SU-DHL-6 (cell line): ENCODE data around the gene GSTA3.
"Not testable (repeated sequence)": the region's sequence is repeated elsewhere in the genome, so short reads cannot be mapped to it uniquely, and the experiment has no call there.

Experiments used
- H2AFZ ChIP-seq: fragments of 200-600 bp; sonication (generic); 2 replicates; pipeline ENCODE4 v1.6.1; 2014; ENCODE audit warnings: low read depth, mild to moderate bottlenecking, moderate library complexity, mixed read lengths, antibody characterized with exemption, low read length; ENCODE audit not compliant: severe bottlenecking
- H3F3A ChIP-seq: fragments of 200-600 bp; shearing (Covaris generic); 2 replicates; pipeline ENCODE4 v1.6.0; 2016; ENCODE audit warnings: antibody characterized with exemption, mild to moderate bottlenecking; ENCODE audit not compliant: insufficient read depth
- H3K27ac ChIP-seq: fragments of 200-600 bp; sonication (generic); 2 replicates; pipeline ENCODE4 v1.5.1; 2016; ENCODE audit warnings: low read depth, mild to moderate bottlenecking, low read length, moderate library complexity, mixed read lengths
- H3K27me3 ChIP-seq: fragments of 200-600 bp; sonication (generic), shearing (Covaris generic); 2 replicates; pipeline ENCODE4 v1.6.0; 2014; ENCODE audit warnings: mild to moderate bottlenecking, low read length
- H3K36me3 ChIP-seq: fragments of 200-600 bp; sonication (generic); 2 replicates; pipeline ENCODE4 v1.6.1; 2014; ENCODE audit warnings: mild to moderate bottlenecking, low read length, mixed read lengths
- H3K4me2 ChIP-seq: fragments of 300-600, 200-600 bp; shearing (Covaris generic), sonication (generic); 2 replicates; pipeline ENCODE4 v1.6.0; 2014; ENCODE audit warnings: low read length, low read depth, mild to moderate bottlenecking; ENCODE audit not compliant: poor library complexity, severe bottlenecking
- H3K4me3 ChIP-seq: fragments of 200-600 bp; sonication (generic); 2 replicates; pipeline ENCODE4 v1.5.1; 2014; ENCODE audit warnings: antibody characterized with exemption, low read length, mild to moderate bottlenecking, mixed read lengths; ENCODE audit not compliant: insufficient read depth, poor library complexity, severe bottlenecking
- H3K79me2 ChIP-seq: fragments of 200-600 bp; sonication (generic); 2 replicates; pipeline ENCODE4 v1.6.1; 2014; ENCODE audit warnings: mild to moderate bottlenecking, low read length, moderate library complexity; ENCODE audit not compliant: insufficient read depth
- H3K9ac ChIP-seq: fragments of 200-600 bp; sonication (generic); 2 replicates; pipeline ENCODE4 v1.7.0; 2014; ENCODE audit warnings: mild to moderate bottlenecking, low read length
- H3K9me2 ChIP-seq: fragments of 200-600 bp; sonication (generic); replicated peaks from 2 replicates; pipeline ENCODE4 v1.6.1; 2014; ENCODE audit warnings: low read length; ENCODE audit not compliant: insufficient read depth
- H3K9me3 ChIP-seq: fragments of 200-600 bp; sonication (generic); 2 replicates; pipeline ENCODE4 v1.6.1; 2014; ENCODE audit warnings: low read length, mixed read lengths; ENCODE audit not compliant: insufficient read depth
- H4K20me1 ChIP-seq: fragments of 200-600 bp; sonication (generic); 2 replicates; pipeline ENCODE4 v1.6.1; 2014; ENCODE audit warnings: low read depth, mild to moderate bottlenecking, antibody characterized with exemption, low read length, moderate library complexity, mixed read lengths
- CTCF ChIP-seq: fragments of 200-600 bp; sonication (generic); IDR thresholded peaks from one replicate; pipeline ENCODE4 v1.5.1; 2017; ENCODE audit warnings: antibody characterized with exemption, mild to moderate bottlenecking, low read length, moderate library complexity; ENCODE audit not compliant: insufficient read depth, poor library complexity, severe bottlenecking
- EZH2phosphoT487 ChIP-seq: fragments of 200-600 bp; sonication (generic), shearing (Covaris generic); conservative IDR thresholded peaks from 2 replicates; pipeline ENCODE4 v1.6.1; 2018; ENCODE audit warnings: mild to moderate bottlenecking, antibody characterized with exemption, low read length, moderate library complexity, mixed read lengths

Gene GSTA3

GRCh38 chr6:52918027-52918686 lies 8.7 kb upstream of the GSTA3 start:
- not testable (repeated sequence) for H3K9me2 ChIP-seq, H2AFZ ChIP-seq, H3K9ac ChIP-seq, H3K4me2 ChIP-seq, H3K79me2 ChIP-seq, H3K27me3 ChIP-seq, H3F3A ChIP-seq, H3K9me3 ChIP-seq, H3K27ac ChIP-seq, H3K4me3 ChIP-seq, H3K36me3 ChIP-seq, H4K20me1 ChIP-seq

- H3K4me2 ChIP-seq = no peak overlapping the region
- no peaks in the 10 kb centered on the region for H3K36me3 ChIP-seq
- no peaks in the 10 kb centered on the region for H4K20me1 ChIP-seq
- H3K9me3 ChIP-seq = no peaks in the 10 kb centered on the region
- H2AFZ ChIP-seq = no peak overlapping the region
- no peaks in the 10 kb centered on the region for H3K27me3 ChIP-seq
- H3K4me3 ChIP-seq = no peak overlapping the region
- TF ChIP-seq EZH2phosphoT487 = no peak
- TF ChIP-seq CTCF = no peak
- no peaks in the 10 kb centered on the region for H3K79me2 ChIP-seq
- H3K9me2 ChIP-seq = no peaks in the 10 kb centered on the region
- no peaks in the 10 kb centered on the region for H3F3A ChIP-seq
- H3K9ac ChIP-seq = no peak overlapping the region
- no peak overlapping the region for H3K27ac ChIP-seq
These were observed 5.0 kb upstream of the GSTA3 start for GRCh38 chr6:52914516-52914915.

- no peaks in the 10 kb centered on the region for H3K9me2 ChIP-seq
- H3K27me3 ChIP-seq = no peaks in the 10 kb centered on the region
- no peak overlapping the region for H3K27ac ChIP-seq
- no peak overlapping the region for H3K9ac ChIP-seq
- no peaks in the 10 kb centered on the region for H4K20me1 ChIP-seq
- TF ChIP-seq EZH2phosphoT487 = no peak
- H2AFZ ChIP-seq = no peak overlapping the region
- no peaks in the 10 kb centered on the region for H3K36me3 ChIP-seq
- H3F3A ChIP-seq = no peaks in the 10 kb centered on the region
- no peak overlapping the region for H3K4me3 ChIP-seq
- no peak overlapping the region for H3K4me2 ChIP-seq
- H3K79me2 ChIP-seq = no peaks in the 10 kb centered on the region
- no peaks in the 10 kb centered on the region for H3K9me3 ChIP-seq
These were observed 593 bp upstream of the GSTA3 start for GRCh38 chr6:52910091-52910490.

- H2AFZ ChIP-seq = no peak overlapping the region
- no peak for TF ChIP-seq EZH2phosphoT487
- no peak for TF ChIP-seq CTCF
- H3K79me2 ChIP-seq = no peaks in the 10 kb centered on the region
- no peaks in the 10 kb centered on the region for H3K27me3 ChIP-seq
- no peaks in the 10 kb centered on the region for H4K20me1 ChIP-seq
- H3K9ac ChIP-seq = no peak overlapping the region
- no peak overlapping the region for H3K4me2 ChIP-seq
- H3K27ac ChIP-seq = no peak overlapping the region
- no peaks in the 10 kb centered on the region for H3K36me3 ChIP-seq
- no peak overlapping the region for H3K4me3 ChIP-seq
- no peaks in the 10 kb centered on the region for H3K9me3 ChIP-seq
- H3F3A ChIP-seq = no peaks in the 10 kb centered on the region
- no peaks in the 10 kb centered on the region for H3K9me2 ChIP-seq
These were observed 367 bp downstream of the GSTA3 start for GRCh38 chr6:52909131-52909530.
